ENCODE measurements around the gene PPP1R36. TPM values are rescaled to one million over a fixed set of nuclear protein-coding genes. Genes with fewer than 3 reads are reported as not detected.

The PPP1R36 gene
- total RNA-seq, 4 donors from 2014 or later, result 0.31 to 2.4 (median 0.55) TPM; not detected in 1

- Histone ChIP-seq H3K4me1 (peaks cover 2 to 3% of the 10 kb centered on the region in 2 donors), H3K36me3 (no peaks in the 10 kb centered on the region), H3K4me3 (no peak overlapping the region), H3K27me3 (no peaks in the 10 kb centered on the region), H3K27ac (no peak overlapping the region), H3K9me3 (no peaks in the 10 kb centered on the region)
- in situ Hi-C loops (cut with MboI; ENCODE audit: low sequenced_read_pairs in 4 of 4) (no loop called here), intact Hi-C loops (cut with DNase I; ENCODE audit: low total_unique reads) (no loop called here)
- TF ChIP-seq CTCF (IDR thresholded peaks at IDR 0.05 in 4 of 5, conservative IDR thresholded peaks at IDR 0.05 in 1 of 5), result no peak
- no peak for TF ChIP-seq POLR2A (IDR thresholded peaks at IDR 0.05)
- ATAC-seq, result no peak
- DNase-seq, result no peak
Measured at GRCh38 chr14:64561631-64562030, 11.9 kb downstream of the PPP1R36 start.

GRCh38 chr14:64562436-64562835 lies 12.7 kb downstream of the PPP1R36 start:
- ATAC-seq (peak in 1 of 2 donors; percentile 40), DNase-seq (no peak)
- Histone ChIP-seq H3K27me3 (no peaks in the 10 kb centered on the region), H3K9me3 (no peaks in the 10 kb centered on the region), H3K27ac (no peak overlapping the region), H3K36me3 (no peaks in the 10 kb centered on the region), H3K4me1 (peaks cover 10 to 11% of the 10 kb centered on the region in 2 donors), H3K4me3 (no peak overlapping the region)
- in situ Hi-C loops (cut with MboI; ENCODE audit: low sequenced_read_pairs in 4 of 4) (no loop called here), intact Hi-C loops (cut with DNase I; ENCODE audit: low total_unique reads) (no loop called here)
- TF ChIP-seq POLR2A (IDR thresholded peaks at IDR 0.05), result no peak
- no peak for TF ChIP-seq CTCF (IDR thresholded peaks at IDR 0.05 in 4 of 5, conservative IDR thresholded peaks at IDR 0.05 in 1 of 5)

- intact Hi-C loops (cut with DNase I; ENCODE audit: low total_unique reads), result no loop called here
- no peak for ATAC-seq
Measured at GRCh38 chr14:64563696-64564095, 13.9 kb downstream of the PPP1R36 start.

GRCh38 chr14:64566651-64567122 lies 16.9 kb downstream of the PPP1R36 start:
- intact Hi-C loops (cut with DNase I; ENCODE audit: low total_unique reads), result no loop called here
- H3K9me3 ChIP-seq, result no peaks in the 10 kb centered on the region
- in situ Hi-C loops (cut with MboI; ENCODE audit: low sequenced_read_pairs in 4 of 4), result no loop called here
- H3K27me3 ChIP-seq, result no peaks in the 10 kb centered on the region
- H3K4me1 ChIP-seq, result peaks cover 35 to 41% of the 10 kb centered on the region in 2 donors
- no peaks in the 10 kb centered on the region for H3K36me3 ChIP-seq
- no peak overlapping the region for H3K4me3 ChIP-seq
- H3K27ac ChIP-seq, result peak overlapping the region; percentile 56 to 92 (median 85)
- TF ChIP-seq CTCF (IDR thresholded peaks at IDR 0.05 in 4 of 5, conservative IDR thresholded peaks at IDR 0.05 in 1 of 5) (no peak), POLR2A (IDR thresholded peaks at IDR 0.05) (no peak)
- ATAC-seq (no peak), DNase-seq (no peak)

More at GRCh38 chr14:64563696-64564095, 13.9 kb downstream of the PPP1R36 start:
- H3K9me3 ChIP-seq, result no peaks in the 10 kb centered on the region
- TF ChIP-seq CTCF (IDR thresholded peaks at IDR 0.05 in 4 of 5, conservative IDR thresholded peaks at IDR 0.05 in 1 of 5), result no peak
- no peak for TF ChIP-seq POLR2A (IDR thresholded peaks at IDR 0.05)
- DNase-seq, result no peak
- no peaks in the 10 kb centered on the region for H3K36me3 ChIP-seq
- H3K4me3 ChIP-seq, result no peak overlapping the region
- peaks cover 16 to 20% of the 10 kb centered on the region in 2 donors for H3K4me1 ChIP-seq
- no peaks in the 10 kb centered on the region for H3K27me3 ChIP-seq
- no peak overlapping the region for H3K27ac ChIP-seq
- in situ Hi-C loops (cut with MboI; ENCODE audit: low sequenced_read_pairs in 4 of 4), result no loop called here

Measured in gastrocnemius medialis (tissue), 4 donors.